Ectodermal cell (in vitro differentiated cells): ENCODE data around the gene TSHZ1.

Experiments used
- H3K27ac ChIP-seq: 2 replicates; pipeline ENCODE4 v1.7.0; 2013; ENCODE audit warnings: mild to moderate bottlenecking, low read depth, low read length; ENCODE audit not compliant: insufficient read depth, poor library complexity, severe bottlenecking
- H3K27me3 ChIP-seq: 2 replicates; pipeline ENCODE4 v1.7.0; 2013; ENCODE audit warnings: mild to moderate bottlenecking, low read length; ENCODE audit not compliant: insufficient read depth, control insufficient read depth, poor library complexity, severe bottlenecking
- H3K36me3 ChIP-seq: one replicate; pipeline ENCODE4 v1.7.0; 2013; ENCODE audit warnings: low read length; ENCODE audit not compliant: control insufficient read depth, insufficient read depth
- H3K4me1 ChIP-seq: one replicate; pipeline ENCODE4 v1.7.0; 2013; ENCODE audit warnings: low read length; ENCODE audit not compliant: control insufficient read depth, insufficient read depth
- H3K4me3 ChIP-seq: 2 replicates; pipeline ENCODE4 v1.7.0; 2013; ENCODE audit warnings: low read depth, low read length, control low read depth; ENCODE audit not compliant: insufficient read depth
- H3K9me3 ChIP-seq: 2 replicates; pipeline ENCODE4 v1.7.0; 2013; ENCODE audit warnings: mild to moderate bottlenecking, low read length, moderate library complexity; ENCODE audit not compliant: control insufficient read depth
- WGBS, 2 experiments: methylation state at CpG; one replicate each; pipeline ENCODE4 v1.1.7; 2013; ENCODE audit warnings: missing lambda C conversion rate in 2 of 2; 5-methylcytosine and 5-hydroxymethylcytosine counted together

Gene TSHZ1

DNA sequence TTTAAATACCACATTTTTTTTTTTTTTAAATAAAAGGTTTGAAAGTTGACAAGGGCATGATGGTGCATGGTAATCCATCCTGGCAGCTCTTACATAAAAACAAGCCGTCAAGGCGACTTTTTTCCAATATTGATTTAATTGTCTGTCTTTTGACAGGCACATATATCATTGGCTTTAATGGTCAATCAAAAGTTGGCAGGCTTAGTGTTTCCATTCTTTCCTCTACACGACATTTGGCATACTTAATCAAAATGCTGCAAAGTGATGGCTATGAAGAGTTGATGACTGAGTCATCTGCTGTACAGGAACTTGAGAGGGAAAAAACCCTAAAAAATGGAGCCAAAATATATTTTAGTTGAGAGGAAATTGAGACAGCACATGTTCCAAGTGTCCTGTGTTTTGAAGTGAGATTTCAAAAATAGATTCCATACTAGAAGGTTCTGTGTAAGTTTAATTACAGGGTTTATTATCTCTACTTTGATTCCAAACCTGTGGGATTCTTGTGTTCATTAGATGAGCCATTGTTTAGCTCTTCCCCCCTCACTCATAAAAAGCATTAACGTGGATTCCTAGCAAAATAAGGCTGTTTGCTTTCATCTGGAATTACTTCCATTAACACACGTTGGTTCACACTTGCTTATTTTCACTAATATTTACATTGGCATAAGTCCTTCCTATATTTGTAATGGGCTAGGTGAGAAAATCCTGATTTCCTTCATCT is 3.2 kb downstream of the TSHZ1 start:
- WGBS, 2 experiments = 79 to 83% methylated on average over 5 of the region's 5 CpGs
- Histone ChIP-seq H3K36me3 (no peaks in the 10 kb centered on the region), H3K4me3 (no peak overlapping the region), H3K9me3 (no peaks in the 10 kb centered on the region), H3K27me3 (peaks cover 57% of the 10 kb centered on the region), H3K4me1 (peaks cover 4% of the 10 kb centered on the region), H3K27ac (no peak overlapping the region)

DNA sequence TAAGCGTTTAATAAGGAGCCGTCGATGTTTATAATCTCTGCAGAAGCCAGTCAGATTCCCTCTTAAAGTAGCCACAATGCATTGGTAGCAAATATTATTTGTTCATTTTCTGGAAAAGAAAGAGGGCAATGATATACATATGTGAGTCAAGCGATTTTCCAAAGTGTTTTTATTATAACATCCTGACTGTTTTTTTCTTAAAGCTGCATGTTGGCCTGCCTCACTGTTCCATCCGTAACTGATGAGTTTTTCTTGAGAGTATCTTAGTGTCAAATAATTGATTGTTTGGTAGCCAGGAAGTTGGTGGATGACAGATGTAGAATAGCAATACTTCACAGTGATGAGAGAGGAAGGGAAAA is 3.7 kb downstream of the TSHZ1 start:
- no peak overlapping the region for H3K4me3 ChIP-seq
- H3K27ac ChIP-seq = no peak overlapping the region
- H3K4me1 ChIP-seq = peaks cover 4% of the 10 kb centered on the region
- no peaks in the 10 kb centered on the region for H3K9me3 ChIP-seq
- H3K27me3 ChIP-seq = peaks cover 55% of the 10 kb centered on the region
- WGBS, 2 experiments = 92 to 97% methylated on average over 5 of the region's 5 CpGs
- no peaks in the 10 kb centered on the region for H3K36me3 ChIP-seq

GRCh38 chr18:75214766-75215510 is 4.3 kb downstream of the TSHZ1 start:
- H3K27me3 ChIP-seq = peaks cover 49% of the 10 kb centered on the region
- no peak overlapping the region for H3K4me3 ChIP-seq
- WGBS, 2 experiments = 93 to 94% methylated on average over 12 of the region's 12 CpGs
- peaks cover 4% of the 10 kb centered on the region for H3K4me1 ChIP-seq
- no peaks in the 10 kb centered on the region for H3K9me3 ChIP-seq
- H3K36me3 ChIP-seq = no peaks in the 10 kb centered on the region
- H3K27ac ChIP-seq = no peak overlapping the region

DNA sequence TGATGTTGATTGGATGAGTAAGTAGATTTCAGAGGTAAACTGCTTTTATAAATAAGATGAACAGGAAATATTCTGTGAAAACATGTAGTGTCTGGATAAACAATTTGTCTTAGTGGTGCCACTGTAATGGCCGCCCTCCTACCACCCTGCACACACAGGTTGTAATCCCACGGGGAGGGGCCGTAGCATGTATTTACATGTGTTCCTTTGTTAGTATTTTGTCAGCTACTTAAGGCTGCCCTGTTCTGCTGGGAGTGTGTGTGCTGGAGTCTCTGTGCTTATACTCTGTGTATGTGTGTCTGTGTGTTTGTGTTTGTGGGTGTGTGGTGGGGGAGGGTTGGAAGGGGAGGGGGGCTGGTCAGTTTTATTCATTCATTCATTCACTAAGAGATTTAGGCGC is 5.1 kb downstream of the TSHZ1 start:
- Histone ChIP-seq H3K27ac (no peak overlapping the region), H3K4me3 (no peak overlapping the region), H3K27me3 (peaks cover 42% of the 10 kb centered on the region), H3K36me3 (no peaks in the 10 kb centered on the region), H3K9me3 (no peaks in the 10 kb centered on the region), H3K4me1 (no peaks in the 10 kb centered on the region)
- whole genome bisulfite sequencing, 2 experiments = 89 to 90% methylated on average over 3 of the region's 4 CpGs

GRCh38 chr18:75216212-75216910 is 5.8 kb downstream of the TSHZ1 start:
- H3K36me3 ChIP-seq = no peaks in the 10 kb centered on the region
- no peaks in the 10 kb centered on the region for H3K4me1 ChIP-seq
- H3K27me3 ChIP-seq = peaks cover 35% of the 10 kb centered on the region
- H3K27ac ChIP-seq = no peak overlapping the region
- no peaks in the 10 kb centered on the region for H3K9me3 ChIP-seq
- WGBS, 2 experiments = 80 to 83% methylated on average over 5 to 6 of the region's 7 CpGs
- H3K4me3 ChIP-seq = no peak overlapping the region

- 93 to 99% methylated on average over 8 to 10 of the region's 10 CpGs for WGBS, 2 experiments
- Histone ChIP-seq H3K4me3 (no peak overlapping the region), H3K27me3 (peaks cover 31% of the 10 kb centered on the region), H3K27ac (no peak overlapping the region), H3K4me1 (no peaks in the 10 kb centered on the region), H3K36me3 (no peaks in the 10 kb centered on the region), H3K9me3 (no peaks in the 10 kb centered on the region)
Measured at GRCh38 chr18:75216911-75217689, 6.5 kb downstream of the TSHZ1 start.

- Histone ChIP-seq H3K27me3 (peaks cover 19% of the 10 kb centered on the region), H3K27ac (no peak overlapping the region), H3K9me3 (no peaks in the 10 kb centered on the region), H3K4me1 (peaks cover 1% of the 10 kb centered on the region), H3K36me3 (no peaks in the 10 kb centered on the region), H3K4me3 (no peak overlapping the region)
- 91 to 95% methylated on average over 11 to 12 of the region's 12 CpGs for WGBS, 2 experiments
Measured at GRCh38 chr18:75218065-75218923, 7.7 kb downstream of the TSHZ1 start.

DNA sequence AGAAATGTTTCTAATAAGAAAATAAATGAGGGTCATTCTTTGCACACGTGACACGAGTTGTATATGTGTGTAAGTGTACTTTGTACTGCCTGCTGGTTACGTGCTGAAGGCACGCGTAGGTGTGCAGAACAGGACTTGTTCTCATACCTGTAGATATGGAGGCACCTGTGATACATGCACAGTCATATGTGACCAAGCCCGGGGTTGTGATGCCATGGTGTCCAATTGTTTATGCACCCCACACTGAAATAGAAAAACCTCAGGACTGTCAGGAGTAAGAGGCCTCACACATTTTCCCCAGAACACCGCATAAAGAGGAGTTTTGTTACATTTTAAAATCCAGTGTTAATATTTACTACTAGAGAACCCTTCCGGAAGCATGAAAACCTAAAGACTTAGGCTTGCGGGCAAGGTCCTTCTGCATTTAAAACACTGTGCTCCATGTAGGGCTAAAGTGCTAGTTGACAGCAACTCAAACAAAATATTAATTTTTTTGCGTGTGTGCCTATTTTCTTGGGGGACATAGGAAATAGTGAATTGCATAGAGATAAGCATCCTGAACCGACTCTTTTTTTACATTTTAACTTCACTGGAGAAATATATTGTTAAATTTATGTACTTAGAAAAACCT is 9.3 kb downstream of the TSHZ1 start:
- Histone ChIP-seq H3K27ac (no peak overlapping the region), H3K4me3 (no peak overlapping the region), H3K4me1 (peaks cover 6% of the 10 kb centered on the region), H3K9me3 (no peaks in the 10 kb centered on the region), H3K36me3 (no peaks in the 10 kb centered on the region), H3K27me3 (peaks cover 3% of the 10 kb centered on the region)
- WGBS, 2 experiments = 94% methylated on average over 8 to 11 of the region's 11 CpGs
